IPS-NIHi11 (cell line): ENCODE data around the gene KDM6B.
"Not testable (repeated sequence)": the region's sequence is repeated elsewhere in the genome, so short reads cannot be mapped to it uniquely, and the experiment has no call there.

Source experiments
- DNase-seq: peaks from one replicate; pipeline ENCODE4 v3.0.0; 2012; ENCODE audit warnings: mixed read lengths, low spot score

The KDM6B gene

GRCh38 chr17:7833795-7834541 lies at the start of gene KDM6B:
TSS of gene KDM6B (plus strand) at chr17:7834217. CDS start at chr17:7845555, 11,338 bp downstream.
- DNase-seq: peak; percentile 89

GRCh38 chr17:7786866-7787265 lies 47.2 kb upstream of the KDM6B start:
- DNase-seq: no peak

GRCh38 chr17:7789131-7789530 lies 44.9 kb upstream of the KDM6B start:
- no peak for DNase-seq

- DNase-seq: no peak
Observed at GRCh38 chr17:7790150-7790549, 43.9 kb upstream of the KDM6B start.

- DNase-seq: no peak
Observed at GRCh38 chr17:7792611-7793010, 41.4 kb upstream of the KDM6B start.

GRCh38 chr17:7794075-7794663 lies 39.8 kb upstream of the KDM6B start:
- peak; percentile 37 for DNase-seq

GRCh38 chr17:7797976-7798375 lies 36.0 kb upstream of the KDM6B start:
- no peak for DNase-seq

GRCh38 chr17:7798839-7799238 lies 35.2 kb upstream of the KDM6B start:
- no peak for DNase-seq

GRCh38 chr17:7803981-7804380 lies 30.0 kb upstream of the KDM6B start:
- peak; percentile 48 for DNase-seq

- DNase-seq: no peak
Observed at GRCh38 chr17:7806587-7806986, 27.4 kb upstream of the KDM6B start.

- DNase-seq: no peak
Observed at GRCh38 chr17:7807206-7807605, 26.8 kb upstream of the KDM6B start.

GRCh38 chr17:7809086-7809790 lies 24.8 kb upstream of the KDM6B start:
- no peak for DNase-seq

GRCh38 chr17:7809791-7810343 lies 24.1 kb upstream of the KDM6B start:
- DNase-seq: not testable (repeated sequence)

GRCh38 chr17:7811251-7811650 lies 22.8 kb upstream of the KDM6B start:
- no peak for DNase-seq

- DNase-seq: no peak
Observed at GRCh38 chr17:7814969-7815368, 19.0 kb upstream of the KDM6B start.

- no peak for DNase-seq
Observed at GRCh38 chr17:7816926-7817642, 16.9 kb upstream of the KDM6B start.

- no peak for DNase-seq
Observed at GRCh38 chr17:7817643-7817964, 16.4 kb upstream of the KDM6B start.

- no peak for DNase-seq
Observed at GRCh38 chr17:7818026-7818425, 16.0 kb upstream of the KDM6B start.

GRCh38 chr17:7818746-7819645 lies 15.0 kb upstream of the KDM6B start:
- DNase-seq: no peak

- no peak for DNase-seq
Observed at GRCh38 chr17:7820231-7820630, 13.8 kb upstream of the KDM6B start.

- no peak for DNase-seq
Observed at GRCh38 chr17:7822126-7822525, 11.9 kb upstream of the KDM6B start.
